T follicular helper cell (primary cell): ENCODE results near the gene TGM4.

Source experiments
- DNase-seq: peaks from one replicate; pipeline ENCODE4 v3.0.0-alpha.2; 2020; ENCODE audit warnings: low read depth

The TGM4 gene

DNA sequence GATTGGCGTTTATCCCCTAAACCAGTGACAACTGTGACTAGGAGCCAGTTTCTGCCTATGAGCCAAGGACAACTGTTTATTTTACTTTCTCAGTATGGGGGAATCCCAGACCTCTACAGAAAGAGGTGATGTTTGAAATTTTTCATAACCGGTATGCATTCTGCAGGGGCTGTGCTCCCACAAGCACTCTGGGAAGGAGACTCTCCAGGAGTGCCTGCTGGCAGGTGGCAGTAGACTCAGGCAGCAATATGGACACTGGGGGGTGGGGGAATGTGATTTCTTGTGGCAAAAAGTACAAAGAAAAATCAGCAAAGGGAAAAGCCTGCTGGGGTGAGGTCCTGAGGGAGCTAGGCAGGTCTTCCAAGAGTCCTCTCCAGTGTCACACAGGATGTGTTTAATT is 5.9 kb downstream of the TGM4 start:
- no peak for DNase-seq

DNA sequence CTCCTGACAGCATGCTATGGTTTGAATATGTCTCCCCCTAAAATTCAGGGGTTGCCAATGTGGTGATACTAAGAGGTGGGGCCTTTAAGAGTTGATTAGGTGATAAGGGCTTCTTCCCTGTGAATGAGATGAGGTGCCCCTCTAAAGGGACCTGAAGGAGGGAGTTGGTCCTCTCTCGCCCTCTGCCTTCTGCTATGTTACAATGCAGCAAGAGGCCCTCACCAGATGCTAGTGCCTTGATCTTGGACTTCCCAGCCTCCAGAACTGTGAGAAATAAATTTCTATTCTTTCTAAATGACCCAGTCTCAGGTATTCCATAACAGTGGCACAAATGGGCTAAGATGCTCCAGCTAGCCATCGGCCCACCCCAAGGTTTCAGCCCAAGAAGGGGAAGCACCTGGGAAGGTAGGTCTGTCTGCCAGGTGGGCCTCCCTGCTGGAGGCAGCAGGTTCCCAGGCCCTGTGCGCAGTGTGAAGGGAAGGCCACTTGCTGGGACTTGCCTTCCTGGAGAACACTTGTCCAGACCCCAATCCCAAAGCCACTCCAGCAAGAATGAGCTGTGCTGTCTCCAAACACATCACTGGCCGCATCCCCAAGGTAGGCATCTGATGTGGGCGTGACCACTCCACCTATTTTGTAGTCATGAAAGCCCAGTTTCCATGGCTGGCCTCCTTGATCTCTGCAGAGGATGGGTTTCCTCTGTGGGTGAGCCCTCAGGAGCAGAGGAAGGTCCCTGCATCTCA is 9.0 kb downstream of the TGM4 start:
- no peak for DNase-seq

DNA sequence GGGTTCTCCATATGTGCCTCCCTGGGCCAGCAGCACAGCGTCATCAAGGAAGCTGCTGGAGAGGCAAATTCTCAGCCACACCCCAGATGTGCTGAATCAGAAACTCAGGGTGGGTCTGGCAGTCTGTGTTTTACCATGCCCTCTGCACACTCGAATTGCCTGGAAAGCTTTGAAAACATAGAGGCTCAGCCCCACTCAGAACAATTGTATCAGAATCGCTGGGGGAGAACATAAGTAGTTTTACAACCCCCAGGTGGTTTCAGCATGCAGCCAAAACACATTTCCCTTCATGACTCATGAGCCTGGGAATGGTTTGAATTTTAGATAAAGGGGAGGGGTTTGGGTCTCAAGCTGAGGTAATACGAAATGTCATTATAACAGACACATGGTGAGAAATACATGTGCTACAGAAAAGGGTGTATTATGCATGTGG is 9.6 kb downstream of the TGM4 start:
- no peak for DNase-seq

DNA sequence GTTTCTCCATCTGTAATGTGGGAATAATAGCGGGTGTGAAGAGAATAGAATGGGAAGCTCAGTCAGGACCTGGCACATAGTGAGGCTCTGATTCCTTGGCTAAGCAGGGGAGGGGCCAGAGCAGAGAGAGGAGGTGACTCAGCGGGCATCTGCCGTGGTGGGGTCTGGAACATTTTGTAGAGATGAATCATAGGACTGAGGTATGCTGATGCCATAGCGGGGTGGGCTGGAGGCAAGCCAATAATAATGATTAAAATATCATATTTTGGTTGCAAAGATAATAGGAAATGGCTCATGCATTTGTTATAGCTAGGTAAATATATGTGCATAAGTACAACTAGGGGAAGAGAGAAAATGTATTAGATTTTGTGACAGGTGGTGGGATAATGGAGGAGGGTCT is 11.2 kb downstream of the TGM4 start:
- DNase-seq, result no peak

DNA sequence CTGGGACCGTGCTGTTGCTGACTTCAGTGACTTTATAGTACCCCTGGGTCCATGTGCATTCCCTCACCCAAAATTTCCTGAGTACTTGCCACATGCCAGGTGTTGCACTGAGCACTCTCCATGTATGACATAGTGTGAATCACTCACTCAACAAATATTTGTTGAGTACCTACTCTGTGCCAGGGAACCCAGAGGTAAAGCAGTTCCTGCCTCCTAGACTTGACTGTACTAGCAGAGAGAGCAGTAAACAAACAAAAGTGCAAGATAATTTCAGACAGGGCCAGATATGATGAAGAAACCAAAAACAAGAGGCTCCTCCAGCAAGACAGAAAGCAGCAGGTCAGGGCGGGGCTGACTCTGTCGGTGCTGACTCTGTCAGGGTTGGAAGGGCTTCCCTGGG is 12.2 kb downstream of the TGM4 start:
- DNase-seq, result no peak

DNA sequence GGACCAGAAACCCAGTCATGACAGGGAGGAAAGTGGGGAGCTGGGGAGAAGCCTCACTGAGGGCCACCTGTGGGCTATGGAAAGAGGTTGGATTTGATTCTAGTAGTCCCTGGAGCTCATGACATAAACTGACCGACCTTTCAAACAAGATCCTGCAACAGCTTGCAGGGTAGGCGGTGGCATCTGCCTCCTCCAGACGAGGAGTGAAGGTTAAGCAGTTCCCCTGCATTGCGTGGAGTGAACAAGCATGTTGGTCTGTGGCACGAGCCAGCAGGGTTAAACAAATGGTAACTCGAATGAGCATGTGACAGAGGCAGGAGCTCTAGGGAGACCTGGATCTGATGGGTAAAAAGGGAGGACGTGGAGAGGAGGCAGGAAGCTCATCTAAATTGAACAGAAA is 12.7 kb downstream of the TGM4 start:
- no peak for DNase-seq

DNA sequence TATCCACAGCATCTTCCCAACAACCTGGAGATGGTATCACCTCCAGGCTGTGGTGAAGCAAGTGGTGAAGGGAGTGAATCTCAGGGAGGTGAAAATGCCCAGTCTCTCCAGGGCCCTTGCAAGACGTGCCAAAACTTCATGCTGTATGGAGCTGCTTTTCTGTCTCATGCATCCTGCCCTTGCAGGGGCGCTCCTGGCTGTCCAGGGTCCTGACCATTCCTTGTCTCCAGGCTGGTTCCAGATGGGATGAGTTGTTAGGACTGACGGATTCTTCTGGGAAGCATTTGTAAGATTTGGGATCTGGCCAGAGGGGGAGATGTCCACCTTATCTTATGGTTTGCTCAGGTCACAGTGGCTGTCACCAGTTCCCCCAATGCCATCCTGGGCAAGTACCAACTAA is 15.8 kb downstream of the TGM4 start:
- DNase-seq, result no peak

DNA sequence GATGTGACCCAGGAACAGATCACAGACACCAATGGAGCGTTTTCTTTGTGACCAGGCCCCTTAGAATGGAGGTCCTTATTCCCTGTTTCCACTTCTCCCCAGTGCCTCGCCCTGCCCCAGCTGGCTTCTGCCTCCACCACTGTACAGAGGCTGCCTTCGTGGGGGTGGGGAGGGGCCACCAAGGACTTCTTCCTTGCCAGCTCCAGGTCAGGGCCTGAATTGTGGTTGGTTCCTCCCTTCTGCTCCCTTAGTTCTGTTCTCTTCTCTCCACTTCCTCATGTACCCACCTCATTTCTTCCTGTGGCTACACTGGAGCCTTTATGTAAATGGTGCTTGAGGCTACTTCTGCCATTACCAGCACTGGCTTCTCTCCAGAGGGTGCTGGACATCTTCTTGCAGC is 16.4 kb downstream of the TGM4 start:
- no peak for DNase-seq

DNA sequence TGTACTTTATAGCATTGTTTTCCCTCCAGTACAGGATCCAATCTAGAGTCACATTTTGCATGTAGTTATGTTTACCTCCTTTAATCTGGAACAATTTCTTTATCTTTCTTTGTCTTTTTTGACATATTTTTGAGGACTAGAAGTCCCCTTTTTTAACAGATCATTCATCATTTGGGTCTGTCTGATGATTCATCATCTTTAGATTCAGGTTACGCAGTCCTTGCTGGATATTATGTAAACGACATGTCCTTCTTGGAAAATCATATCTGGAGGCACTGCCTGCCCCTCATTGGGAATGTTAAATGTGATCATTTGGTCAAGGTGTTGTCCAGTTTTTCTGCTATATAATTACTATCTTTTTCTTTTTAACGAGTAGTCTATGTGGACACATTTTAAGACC is 18.3 kb downstream of the TGM4 start:
- DNase-seq, result no peak

DNA sequence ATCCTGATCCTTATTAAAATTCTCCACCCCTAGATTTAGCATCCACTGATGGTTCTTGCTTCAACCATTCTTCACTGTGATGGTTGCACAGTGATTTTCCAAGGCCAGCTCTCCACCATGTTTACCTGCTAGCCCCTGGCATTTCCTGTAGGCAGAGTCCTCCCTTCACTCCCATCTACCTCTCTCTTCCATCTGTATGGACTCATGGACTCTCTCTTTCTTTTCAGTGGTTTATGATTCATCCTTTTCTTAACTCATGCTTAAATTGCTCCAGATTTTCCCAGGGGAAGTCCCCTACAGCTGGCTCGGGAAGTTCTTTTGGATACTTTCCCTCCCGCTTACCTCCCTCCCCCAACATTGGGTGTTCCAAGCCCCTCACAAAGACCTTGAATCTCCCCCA is 18.7 kb downstream of the TGM4 start:
- DNase-seq, result no peak

DNA sequence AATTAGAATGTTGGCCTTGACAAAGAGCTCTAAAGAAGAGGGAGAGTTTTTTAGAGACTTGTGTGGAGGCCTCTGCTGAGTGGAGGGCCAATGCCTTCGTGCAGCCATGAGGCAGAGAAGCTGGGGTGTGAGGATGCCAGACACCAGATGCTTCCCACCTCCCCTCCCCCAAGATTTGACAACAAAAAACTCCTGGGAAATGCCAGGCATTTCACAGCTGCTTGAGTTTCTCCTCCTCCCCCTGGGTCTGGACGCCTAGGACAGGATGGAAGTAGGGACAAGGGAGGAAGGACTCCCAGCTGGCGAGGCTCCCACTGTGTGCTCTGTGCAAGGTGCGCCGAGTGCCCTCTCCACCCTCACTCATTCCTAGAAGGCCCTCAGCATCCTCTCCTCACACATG is 20.1 kb downstream of the TGM4 start:
- no peak for DNase-seq

DNA sequence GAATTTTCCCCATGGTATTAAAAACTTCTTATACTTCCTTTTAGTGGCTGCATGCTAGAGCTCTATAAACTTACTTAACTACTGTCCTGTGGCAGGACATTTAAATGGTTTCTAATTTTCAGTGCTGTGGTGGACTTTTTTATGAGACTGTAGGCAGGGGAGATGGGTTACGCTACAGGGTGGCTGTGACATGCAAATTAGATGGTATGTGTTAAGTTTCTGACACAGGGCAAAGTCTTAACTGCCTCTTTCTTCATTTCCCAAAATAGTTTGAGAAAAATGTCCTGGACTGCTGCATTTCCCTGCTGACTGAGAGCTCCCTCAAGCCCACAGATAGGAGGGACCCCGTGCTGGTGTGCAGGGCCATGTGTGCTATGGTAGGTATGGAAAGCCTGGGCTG is 22.0 kb downstream of the TGM4 start:
- no peak for DNase-seq

DNA sequence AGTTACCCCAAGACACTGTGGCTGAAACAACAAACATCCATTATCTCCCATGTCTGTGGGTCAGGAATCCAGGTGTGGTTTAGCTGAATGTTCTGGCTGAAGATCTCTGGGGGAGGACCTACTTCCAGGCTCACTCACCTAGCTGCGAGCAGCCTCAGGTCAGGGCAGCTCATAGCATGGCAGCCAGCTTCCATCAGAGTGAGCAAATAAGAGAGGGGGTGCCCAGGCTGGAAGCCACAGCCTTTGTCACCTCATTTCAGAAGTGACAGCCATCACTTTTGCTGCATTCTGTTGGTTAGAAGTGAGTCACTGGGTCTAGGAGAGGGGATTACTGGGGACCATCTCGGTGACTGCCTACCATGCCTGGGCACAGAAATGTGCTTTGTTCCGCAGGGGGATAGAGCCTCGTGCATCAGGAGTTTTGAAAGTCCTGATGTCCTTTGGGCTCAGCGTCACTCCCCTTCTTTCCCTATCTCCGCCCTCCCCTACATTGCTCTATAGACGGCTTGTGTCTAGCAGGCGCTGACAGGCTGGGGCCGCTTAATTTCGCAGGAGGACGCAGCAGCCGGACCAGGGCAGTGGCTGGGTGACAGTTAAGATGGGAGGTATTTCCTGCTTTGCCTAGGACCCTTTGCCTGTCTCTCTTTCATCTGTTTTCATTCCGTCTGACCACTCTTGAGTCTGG is 25.4 kb downstream of the TGM4 start:
- no peak for DNase-seq

DNA sequence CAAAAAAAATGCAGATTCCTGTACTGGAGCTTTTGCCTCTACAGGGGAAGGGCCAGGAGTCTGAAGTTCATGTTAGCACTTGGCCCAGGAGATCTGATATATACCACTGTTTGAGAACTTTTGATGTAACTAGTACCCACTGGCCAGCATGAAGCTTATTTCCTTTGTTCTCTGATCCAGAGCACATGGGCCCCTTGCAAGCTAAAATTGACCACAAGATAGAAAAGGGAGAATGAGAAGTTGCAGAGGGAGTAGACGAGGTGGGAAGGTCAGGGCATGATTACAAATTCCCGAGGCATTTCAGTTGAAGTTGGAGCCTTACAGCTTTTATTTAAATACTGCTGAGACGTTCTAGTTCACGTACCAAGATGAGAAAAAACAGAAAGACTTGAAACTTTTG is 28.2 kb downstream of the TGM4 start:
- DNase-seq, result no peak

DNA sequence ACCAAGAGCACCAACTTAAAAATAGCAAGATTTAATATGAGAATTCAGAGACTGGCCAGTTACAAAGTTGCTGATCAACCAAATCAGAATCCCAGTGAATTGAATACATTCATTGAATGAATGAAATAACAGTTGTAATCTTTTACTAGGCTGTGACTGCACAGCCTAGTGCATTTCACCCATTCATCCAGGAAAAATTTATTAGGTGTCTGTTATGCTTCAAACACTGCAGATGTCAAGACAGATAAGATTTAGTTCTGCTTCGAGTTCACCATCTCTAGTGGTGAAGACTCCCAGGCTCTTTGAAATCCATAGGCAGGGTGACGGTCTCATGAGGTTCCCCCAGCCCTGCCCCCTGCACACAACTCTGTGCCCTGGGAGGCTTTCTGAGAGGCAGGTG is 28.9 kb downstream of the TGM4 start:
- no peak for DNase-seq

DNA sequence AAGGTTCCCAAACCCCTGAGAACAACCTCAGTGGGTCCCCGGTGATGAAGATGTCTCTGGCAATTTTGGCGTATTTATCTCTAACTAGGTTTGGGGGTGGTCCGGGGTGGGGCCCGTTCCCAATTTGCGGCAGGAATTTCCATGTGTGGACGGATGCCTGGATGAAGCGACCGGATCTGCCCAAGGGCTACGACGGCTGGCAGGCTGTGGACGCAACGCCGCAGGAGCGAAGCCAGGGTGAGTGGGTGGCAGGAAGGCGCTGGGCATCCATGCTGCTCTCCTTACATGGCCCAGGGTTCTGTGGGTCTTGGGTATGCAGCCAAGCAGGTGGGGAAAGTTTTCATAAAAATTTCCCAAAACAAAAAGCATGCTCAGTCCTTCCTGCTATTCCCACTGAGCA is 29.3 kb downstream of the TGM4 start:
- DNase-seq, result no peak

DNA sequence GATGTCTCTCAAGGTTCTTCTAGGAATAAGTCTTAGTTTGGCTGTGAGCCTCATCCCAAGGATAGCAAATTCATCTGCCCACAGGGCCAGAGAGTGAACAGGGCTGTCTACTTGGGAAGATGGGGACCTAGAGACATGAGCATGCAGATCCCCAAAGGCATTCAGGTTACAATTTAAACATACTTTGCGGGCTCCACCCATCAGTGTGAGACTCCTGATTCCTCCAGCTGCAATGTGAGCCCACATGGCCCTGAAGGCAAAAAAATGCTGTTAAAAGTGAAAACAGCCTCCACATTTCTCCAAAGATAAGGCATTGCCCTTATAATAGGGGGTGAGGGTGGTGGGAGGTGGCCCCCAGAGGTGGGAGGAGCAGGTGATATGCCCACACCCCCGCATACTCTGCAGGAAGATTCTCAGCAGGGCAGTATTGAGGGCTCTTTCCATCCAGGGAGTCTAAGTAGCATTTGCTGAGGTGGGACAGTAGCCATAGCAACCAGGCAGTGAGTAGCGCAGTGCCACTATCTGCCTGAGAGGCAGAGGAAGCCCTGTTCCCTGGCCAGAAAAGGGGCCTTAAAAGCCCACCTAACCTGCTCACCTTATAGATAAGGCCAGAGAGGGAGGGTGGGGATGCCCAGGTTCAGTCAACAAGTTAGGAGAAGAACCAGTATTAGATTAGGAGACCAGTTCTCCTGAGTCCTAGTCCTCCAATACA is 31.2 kb downstream of the TGM4 start:
- no peak for DNase-seq

DNA sequence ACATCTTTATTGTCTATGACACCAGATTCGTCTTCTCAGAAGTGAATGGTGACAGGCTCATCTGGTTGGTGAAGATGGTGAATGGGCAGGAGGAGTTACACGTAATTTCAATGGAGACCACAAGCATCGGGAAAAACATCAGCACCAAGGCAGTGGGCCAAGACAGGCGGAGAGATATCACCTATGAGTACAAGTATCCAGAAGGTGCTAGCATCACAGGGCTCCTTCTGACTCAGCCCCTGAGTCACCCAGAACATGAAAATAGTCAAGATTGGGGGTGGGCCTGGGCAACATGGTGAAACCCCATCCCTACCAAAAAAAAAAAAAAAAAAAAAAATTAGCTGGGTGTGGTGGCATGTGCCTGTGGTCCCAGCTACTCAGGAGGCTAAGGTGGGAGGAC is 32.6 kb downstream of the TGM4 start:
- DNase-seq, result no peak

DNA sequence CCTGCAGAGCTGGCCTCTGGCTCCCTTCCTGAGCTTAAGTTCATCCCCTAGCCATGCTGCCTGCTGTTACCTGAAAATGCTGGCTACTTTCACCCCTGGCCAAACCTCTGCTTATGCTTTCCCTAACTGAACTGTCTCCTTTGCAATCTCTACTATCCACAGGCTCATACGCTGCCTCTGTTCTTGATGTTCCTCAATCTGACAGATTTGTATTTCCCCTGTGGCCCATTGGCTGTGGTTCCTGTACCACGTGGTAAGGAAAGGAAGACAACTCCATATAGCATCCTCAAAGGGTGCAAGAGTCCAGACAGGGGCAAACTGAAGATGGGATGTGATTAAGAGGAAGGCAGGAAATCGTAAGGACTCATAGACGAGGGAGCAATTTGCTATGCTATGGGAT is 33.2 kb downstream of the TGM4 start:
- DNase-seq, result no peak

DNA sequence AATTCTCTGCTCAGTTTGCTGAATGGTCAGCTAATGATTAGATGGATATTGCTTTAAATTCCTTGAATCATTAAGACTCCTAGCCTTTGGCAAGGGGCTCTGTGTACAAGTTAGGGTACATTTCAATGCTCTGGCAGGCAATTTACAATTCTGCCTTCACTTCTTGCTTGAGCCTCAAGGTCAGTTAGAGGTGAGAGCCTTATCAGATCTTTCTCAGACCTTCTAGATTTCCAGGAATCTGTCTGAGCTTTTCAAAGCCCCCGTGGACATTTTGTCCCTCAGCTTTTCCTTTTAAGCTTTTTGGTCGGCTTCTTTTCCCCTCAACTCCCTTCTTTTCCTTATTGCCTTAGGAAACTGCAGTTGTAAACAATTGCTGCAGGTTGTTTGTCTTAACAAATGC is 34.7 kb downstream of the TGM4 start:
- DNase-seq, result no peak

DNA sequence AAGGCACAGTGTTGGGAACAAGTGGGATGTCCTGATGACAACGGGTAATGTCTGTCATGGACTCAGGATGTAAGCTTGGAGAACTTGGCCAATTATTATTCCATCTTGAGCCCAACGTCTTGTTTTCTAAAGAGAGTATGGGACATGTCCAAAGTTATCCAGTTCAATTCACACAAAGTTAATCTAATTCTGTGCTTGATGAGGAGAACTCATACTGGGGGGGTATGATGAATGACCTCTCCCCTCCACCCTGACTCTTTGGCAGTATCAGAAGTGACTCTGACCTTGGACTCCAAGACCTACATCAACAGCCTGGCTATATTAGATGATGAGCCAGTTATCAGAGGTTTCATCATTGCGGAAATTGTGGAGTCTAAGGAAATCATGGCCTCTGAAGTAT is 36.3 kb downstream of the TGM4 start:
- DNase-seq, result no peak

DNA sequence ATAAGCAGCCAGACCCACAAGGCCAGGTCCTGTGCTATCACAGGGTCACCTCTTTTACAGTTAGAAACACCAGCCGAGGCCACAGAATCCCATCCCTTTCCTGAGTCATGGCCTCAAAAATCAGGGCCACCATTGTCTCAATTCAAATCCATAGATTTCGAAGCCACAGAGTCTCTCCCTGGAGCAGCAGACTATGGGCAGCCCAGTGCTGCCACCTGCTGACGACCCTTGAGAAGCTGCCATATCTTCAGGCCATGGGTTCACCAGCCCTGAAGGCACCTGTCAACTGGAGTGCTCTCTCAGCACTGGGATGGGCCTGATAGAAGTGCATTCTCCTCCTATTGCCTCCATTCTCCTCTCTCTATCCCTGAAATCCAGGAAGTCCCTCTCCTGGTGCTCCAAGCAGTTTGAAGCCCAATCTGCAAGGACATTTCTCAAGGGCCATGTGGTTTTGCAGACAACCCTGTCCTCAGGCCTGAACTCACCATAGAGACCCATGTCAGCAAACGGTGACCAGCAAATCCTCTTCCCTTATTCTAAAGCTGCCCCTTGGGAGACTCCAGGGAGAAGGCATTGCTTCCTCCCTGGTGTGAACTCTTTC is 39.6 kb downstream of the TGM4 start:
- DNase-seq, result peak; percentile 54

DNA sequence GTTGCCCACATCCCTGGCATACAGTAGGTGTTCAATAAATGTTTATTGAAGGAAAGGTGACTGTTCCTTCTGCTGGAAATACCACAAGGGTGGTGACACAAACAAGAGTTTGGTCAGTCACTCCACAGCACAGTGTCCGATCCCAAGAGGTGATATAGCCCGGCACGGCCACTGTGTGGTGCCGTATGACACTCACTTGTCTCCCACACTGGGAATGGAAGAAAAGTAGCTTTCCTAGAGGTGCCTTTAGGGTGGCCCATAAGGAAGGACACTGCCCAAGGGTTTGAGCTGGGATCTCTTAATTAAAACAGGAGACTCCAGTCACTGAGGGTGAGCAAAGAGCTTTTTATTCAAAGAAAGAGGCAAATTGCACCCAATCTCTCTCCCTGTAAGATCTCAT is 40.5 kb downstream of the TGM4 start:
- DNase-seq, result no peak
